ENCODE results near the gene MYO7A.

MYO7A gene

DNA sequence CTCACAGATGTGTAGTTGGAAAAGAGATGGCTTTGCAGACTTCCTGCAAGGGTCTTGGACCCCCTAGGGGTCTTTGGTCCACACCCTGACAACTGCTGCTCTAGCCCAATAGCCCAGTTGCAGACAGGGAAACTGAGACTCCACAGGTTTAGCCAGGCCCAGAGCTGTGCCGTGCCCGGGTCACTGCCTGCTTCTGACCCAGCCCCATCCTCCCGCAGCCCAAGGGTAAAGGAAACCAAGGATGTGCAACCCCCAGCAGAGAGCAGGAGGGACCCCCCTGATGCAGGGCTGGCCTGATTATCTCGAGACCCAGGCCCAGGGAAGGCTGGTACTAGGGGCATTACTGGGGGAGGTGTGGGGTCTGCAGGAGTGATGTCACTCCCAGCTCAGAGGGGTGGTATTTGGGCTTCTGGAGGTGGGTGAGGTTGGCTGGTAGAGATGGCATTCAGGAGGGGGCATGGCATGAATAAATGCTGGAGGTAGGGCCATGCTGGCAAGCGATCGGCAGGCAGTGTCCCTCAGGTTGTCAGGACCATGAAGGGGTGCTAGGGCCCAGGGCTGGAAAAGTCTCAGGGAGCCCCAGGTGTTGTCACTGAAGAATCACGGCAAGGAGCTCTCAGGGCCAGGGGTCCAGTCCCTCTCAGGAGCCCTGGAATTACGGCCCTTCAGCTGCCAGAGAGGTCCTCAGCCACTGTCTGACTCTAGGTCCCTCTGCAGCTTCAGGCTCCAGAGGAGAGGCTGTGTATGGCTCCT lies 21.1 kb downstream of the MYO7A start:
- no peak for DNase-seq (ENCODE audit: low read depth)

GRCh38 chr11:77149716-77150392 lies 21.8 kb downstream of the MYO7A start:
- no peak for DNase-seq (ENCODE audit: low read depth)
- TF ChIP-seq, protein P1, sequence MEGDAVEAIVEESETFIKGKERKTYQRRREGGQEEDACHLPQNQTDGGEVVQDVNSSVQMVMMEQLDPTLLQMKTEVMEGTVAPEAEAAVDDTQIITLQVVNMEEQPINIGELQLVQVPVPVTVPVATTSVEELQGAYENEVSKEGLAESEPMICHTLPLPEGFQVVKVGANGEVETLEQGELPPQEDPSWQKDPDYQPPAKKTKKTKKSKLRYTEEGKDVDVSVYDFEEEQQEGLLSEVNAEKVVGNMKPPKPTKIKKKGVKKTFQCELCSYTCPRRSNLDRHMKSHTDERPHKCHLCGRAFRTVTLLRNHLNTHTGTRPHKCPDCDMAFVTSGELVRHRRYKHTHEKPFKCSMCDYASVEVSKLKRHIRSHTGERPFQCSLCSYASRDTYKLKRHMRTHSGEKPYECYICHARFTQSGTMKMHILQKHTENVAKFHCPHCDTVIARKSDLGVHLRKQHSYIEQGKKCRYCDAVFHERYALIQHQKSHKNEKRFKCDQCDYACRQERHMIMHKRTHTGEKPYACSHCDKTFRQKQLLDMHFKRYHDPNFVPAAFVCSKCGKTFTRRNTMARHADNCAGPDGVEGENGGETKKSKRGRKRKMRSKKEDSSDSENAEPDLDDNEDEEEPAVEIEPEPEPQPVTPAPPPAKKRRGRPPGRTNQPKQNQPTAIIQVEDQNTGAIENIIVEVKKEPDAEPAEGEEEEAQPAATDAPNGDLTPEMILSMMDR (IDR thresholded peaks at IDR 0.05; ENCODE audit: low read depth, low read length, missing control alignments), result no peak
- no peak overlapping the region for H3K4me3 ChIP-seq (ENCODE audit: low read depth, low read length)
- in situ Hi-C loops (cut with HindIII; ENCODE audit: low sequenced_read_pairs), result loop anchor here (10.0 kb wide), 1 partner anchor 85 kb away; the partner anchor contains the start of gene CAPN5

More for the DNA sequence above, 21.1 kb downstream of the MYO7A start:
- in situ Hi-C loops (cut with HindIII; ENCODE audit: low sequenced_read_pairs), result loop anchor here (10.0 kb wide), 1 partner anchor 84 kb away; the partner anchor contains the start of gene CAPN5
- TF ChIP-seq, protein P1 (IDR thresholded peaks at IDR 0.05; ENCODE audit: low read depth, low read length, missing control alignments), result no peak
- no peak overlapping the region for H3K4me3 ChIP-seq (ENCODE audit: low read depth, low read length)

DNA sequence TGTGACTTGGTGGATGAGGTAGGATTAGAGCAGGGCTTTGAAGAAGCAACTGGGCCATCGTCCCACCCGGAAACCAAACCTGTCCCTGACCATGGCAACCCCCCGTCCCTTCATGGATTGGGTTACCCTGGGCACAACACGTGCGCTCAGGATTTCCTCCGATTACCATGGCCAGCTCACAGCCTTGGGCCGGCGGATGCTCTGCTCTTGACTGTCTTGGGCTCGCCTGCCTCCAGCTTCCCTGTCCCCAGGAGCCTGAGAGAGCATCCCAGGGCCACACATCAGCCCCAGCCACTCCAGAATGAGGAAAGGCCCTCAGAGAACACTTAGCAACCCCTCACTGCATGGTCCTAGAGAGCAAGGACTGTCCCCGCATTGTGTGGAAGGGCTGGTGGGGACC lies 22.8 kb downstream of the MYO7A start:
- TF ChIP-seq, protein P1 (IDR thresholded peaks at IDR 0.05; ENCODE audit: low read depth, low read length, missing control alignments), result no peak
- no peak overlapping the region for H3K4me3 ChIP-seq (ENCODE audit: low read depth, low read length)
- in situ Hi-C loops (cut with HindIII; ENCODE audit: low sequenced_read_pairs), result no loop called here
- no peak for DNase-seq (ENCODE audit: low read depth)

GRCh38 chr11:77151804-77152509 lies 23.9 kb downstream of the MYO7A start:
- TF ChIP-seq, protein P1 (IDR thresholded peaks at IDR 0.05; ENCODE audit: low read depth, low read length, missing control alignments), result no peak
- in situ Hi-C loops (cut with HindIII; ENCODE audit: low sequenced_read_pairs), result no loop called here
- DNase-seq (ENCODE audit: low read depth), result no peak

DNA sequence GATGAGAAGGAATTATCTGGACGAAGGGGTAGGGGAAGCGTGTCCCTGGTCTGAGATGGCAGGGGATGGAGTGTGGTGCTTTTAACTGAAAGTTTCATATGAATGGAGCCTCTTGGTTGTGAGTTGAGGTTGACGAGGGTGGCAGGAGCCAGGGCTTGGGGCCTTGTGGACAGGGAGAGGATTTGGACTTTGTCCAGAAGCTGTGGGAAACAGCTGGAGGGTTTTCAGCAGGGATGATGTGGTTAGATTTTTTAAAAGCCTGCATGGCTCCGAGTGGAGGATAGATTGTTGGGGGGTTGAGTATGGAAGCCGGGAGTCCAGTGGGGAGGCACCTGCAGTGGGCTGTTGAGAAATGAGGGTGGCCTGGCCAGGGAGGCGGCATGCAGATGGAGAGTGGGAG lies 24.8 kb downstream of the MYO7A start:
- in situ Hi-C loops (cut with HindIII; ENCODE audit: low sequenced_read_pairs), result no loop called here
- TF ChIP-seq, protein P1 (IDR thresholded peaks at IDR 0.05; ENCODE audit: low read depth, low read length, missing control alignments), result no peak
- H3K4me3 ChIP-seq (ENCODE audit: low read depth, low read length), result no peak overlapping the region
- DNase-seq (ENCODE audit: low read depth), result peak; percentile 20

More at GRCh38 chr11:77151804-77152509, 23.9 kb downstream of the MYO7A start:
- H3K4me3 ChIP-seq (ENCODE audit: low read depth, low read length), result no peak overlapping the region

Measured in astrocyte of the cerebellum (primary cell).